ENCODE data around the gene MET. TPM values are rescaled to one million over a fixed set of nuclear protein-coding genes. Genes with fewer than 3 reads are reported as not detected.
"Not testable (repeated sequence)": the region's sequence is repeated elsewhere in the genome, so short reads cannot be mapped to it uniquely, and the experiment has no call there.

MET gene
- total and polyA plus RNA-seq, 2 donors = 1.4 to 12.0 TPM

DNA sequence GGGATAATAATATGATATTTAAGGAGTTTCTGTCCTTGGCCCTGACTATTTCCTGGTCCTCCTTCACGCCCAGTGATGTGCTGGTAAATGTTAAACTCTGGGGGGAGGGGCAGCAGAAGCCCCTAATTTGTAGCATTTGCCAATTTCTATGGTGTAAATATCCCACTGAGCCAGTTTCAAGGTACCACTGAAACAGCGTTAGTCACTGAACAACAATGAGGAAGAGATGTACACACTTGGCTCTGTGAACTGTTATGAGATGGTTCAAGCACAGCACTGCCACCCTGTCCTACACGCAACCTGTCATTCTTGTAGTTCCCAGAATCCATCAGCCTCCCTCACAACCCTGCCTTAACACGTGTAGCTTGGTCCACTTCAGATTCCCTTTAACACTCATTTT, 39.8 kb downstream of the MET start:
- H3K9me3 ChIP-seq (ENCODE audit: control insufficient read depth in 2 of 2, insufficient read depth in 1 of 2, low read length in 1 of 2) = no peaks in the 10 kb centered on the region
- H3K27ac ChIP-seq (ENCODE audit: low read depth in 1 of 2, low read length in 1 of 2) = no peak overlapping the region
- DNase-seq (ENCODE audit: low read depth in 6 of 9, low spot score in 9 of 9) = no peak
- 95% methylated on average over 4 of the region's 4 CpGs for WGBS
- H3K27me3 ChIP-seq (ENCODE audit: control insufficient read depth in 2 of 2, insufficient read depth in 1 of 2, low read length in 1 of 2) = no peaks in the 10 kb centered on the region
- H3K36me3 ChIP-seq (ENCODE audit: control insufficient read depth in 2 of 2, insufficient read depth in 2 of 2, low read length in 1 of 2) = no peaks in the 10 kb centered on the region
- H3K4me3 ChIP-seq (ENCODE audit: low read length in 2 of 2) = no peak overlapping the region
- no peaks in the 10 kb centered on the region for H3K4me1 ChIP-seq (ENCODE audit: control insufficient read depth in 2 of 2, insufficient read depth in 2 of 2, low read length in 2 of 2)

DNA sequence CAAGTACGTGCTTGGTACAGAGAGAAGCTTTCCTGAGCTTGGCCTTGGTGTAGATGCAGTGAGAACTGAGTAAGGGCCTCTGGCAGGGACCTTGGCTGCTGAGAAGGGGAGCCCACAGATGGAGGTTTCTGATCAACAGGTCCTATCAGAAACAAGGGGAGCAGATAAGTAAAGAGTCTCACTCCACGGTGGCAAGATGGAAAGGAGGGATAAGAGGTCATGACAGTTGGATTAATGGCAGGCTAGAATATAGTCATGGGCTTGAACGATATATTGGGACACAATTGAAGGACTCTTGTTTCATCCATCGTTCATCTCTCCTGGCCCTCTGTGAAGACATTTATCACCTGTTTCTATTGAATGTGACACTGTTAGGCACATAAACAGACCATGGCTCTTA, 41.5 kb downstream of the MET start:
- no peak overlapping the region for H3K4me3 ChIP-seq (ENCODE audit: low read length in 2 of 2)
- WGBS = 94% methylated on average over 4 of the region's 4 CpGs
- H3K9me3 ChIP-seq (ENCODE audit: control insufficient read depth in 2 of 2, insufficient read depth in 1 of 2, low read length in 1 of 2) = no peaks in the 10 kb centered on the region
- H3K27me3 ChIP-seq (ENCODE audit: control insufficient read depth in 2 of 2, insufficient read depth in 1 of 2, low read length in 1 of 2) = no peaks in the 10 kb centered on the region
- DNase-seq (ENCODE audit: low read depth in 6 of 9, low spot score in 9 of 9) = no peak
- H3K27ac ChIP-seq (ENCODE audit: low read depth in 1 of 2, low read length in 1 of 2) = no peak overlapping the region
- H3K4me1 ChIP-seq (ENCODE audit: control insufficient read depth in 2 of 2, insufficient read depth in 2 of 2, low read length in 2 of 2) = no peaks in the 10 kb centered on the region
- no peaks in the 10 kb centered on the region for H3K36me3 ChIP-seq (ENCODE audit: control insufficient read depth in 2 of 2, insufficient read depth in 2 of 2, low read length in 1 of 2)

GRCh38 chr7:116713918-116714317, 41.9 kb downstream of the MET start:
- no peaks in the 10 kb centered on the region for H3K27me3 ChIP-seq (ENCODE audit: control insufficient read depth in 2 of 2, insufficient read depth in 1 of 2, low read length in 1 of 2)
- no peak overlapping the region for H3K4me3 ChIP-seq (ENCODE audit: low read length in 2 of 2)
- H3K36me3 ChIP-seq (ENCODE audit: control insufficient read depth in 2 of 2, insufficient read depth in 2 of 2, low read length in 1 of 2) = no peaks in the 10 kb centered on the region
- no peak for DNase-seq (ENCODE audit: low read depth in 6 of 9, low spot score in 9 of 9)
- H3K4me1 ChIP-seq (ENCODE audit: control insufficient read depth in 2 of 2, insufficient read depth in 2 of 2, low read length in 2 of 2) = no peaks in the 10 kb centered on the region
- no peak overlapping the region for H3K27ac ChIP-seq (ENCODE audit: low read depth in 1 of 2, low read length in 1 of 2)
- H3K9me3 ChIP-seq (ENCODE audit: control insufficient read depth in 2 of 2, insufficient read depth in 1 of 2, low read length in 1 of 2) = no peaks in the 10 kb centered on the region

DNA sequence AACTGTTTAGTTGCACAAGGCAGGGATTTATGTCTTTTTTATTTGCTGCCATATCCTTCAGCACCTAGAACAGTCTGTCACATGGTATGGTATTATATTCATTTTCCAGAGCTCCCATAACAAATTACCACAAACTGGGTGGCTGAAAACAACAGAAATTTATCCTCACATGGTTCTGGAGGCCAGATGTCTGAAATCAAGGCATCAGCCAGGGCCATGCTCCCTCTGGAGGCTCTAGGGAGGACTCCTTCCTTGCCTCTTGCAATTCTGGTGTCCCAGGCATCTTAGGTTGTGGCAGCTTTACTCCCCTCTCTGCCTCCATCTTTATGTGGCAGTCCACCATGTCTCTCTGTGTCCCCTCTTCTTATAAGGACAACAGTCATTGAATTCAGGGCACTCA, 43.1 kb downstream of the MET start:
- Histone ChIP-seq H3K9me3 (ENCODE audit: control insufficient read depth in 2 of 2, insufficient read depth in 1 of 2, low read length in 1 of 2) (no peaks in the 10 kb centered on the region), H3K36me3 (ENCODE audit: control insufficient read depth in 2 of 2, insufficient read depth in 2 of 2, low read length in 1 of 2) (no peaks in the 10 kb centered on the region), H3K4me1 (ENCODE audit: control insufficient read depth in 2 of 2, insufficient read depth in 2 of 2, low read length in 2 of 2) (no peaks in the 10 kb centered on the region), H3K4me3 (ENCODE audit: low read length in 2 of 2) (no peak overlapping the region), H3K27me3 (ENCODE audit: control insufficient read depth in 2 of 2, insufficient read depth in 1 of 2, low read length in 1 of 2) (no peaks in the 10 kb centered on the region), H3K27ac (ENCODE audit: low read depth in 1 of 2, low read length in 1 of 2) (no peak overlapping the region)
- no peak for DNase-seq (ENCODE audit: low read depth in 6 of 9, low spot score in 9 of 9)

- no peak for DNase-seq (ENCODE audit: low read depth in 6 of 9, low spot score in 9 of 9)
- no peaks in the 10 kb centered on the region for H3K9me3 ChIP-seq (ENCODE audit: control insufficient read depth in 2 of 2, insufficient read depth in 1 of 2, low read length in 1 of 2)
- no peaks in the 10 kb centered on the region for H3K27me3 ChIP-seq (ENCODE audit: control insufficient read depth in 2 of 2, insufficient read depth in 1 of 2, low read length in 1 of 2)
- H3K36me3 ChIP-seq (ENCODE audit: control insufficient read depth in 2 of 2, insufficient read depth in 2 of 2, low read length in 1 of 2) = no peaks in the 10 kb centered on the region
- 72% methylated on average over 3 of the region's 3 CpGs for WGBS
- H3K4me3 ChIP-seq (ENCODE audit: low read length in 2 of 2) = no peak overlapping the region
- H3K27ac ChIP-seq (ENCODE audit: low read depth in 1 of 2, low read length in 1 of 2) = no peak overlapping the region
- no peaks in the 10 kb centered on the region for H3K4me1 ChIP-seq (ENCODE audit: control insufficient read depth in 2 of 2, insufficient read depth in 2 of 2, low read length in 2 of 2)
Measured at GRCh38 chr7:116717137-116717536, 45.1 kb downstream of the MET start.

DNA sequence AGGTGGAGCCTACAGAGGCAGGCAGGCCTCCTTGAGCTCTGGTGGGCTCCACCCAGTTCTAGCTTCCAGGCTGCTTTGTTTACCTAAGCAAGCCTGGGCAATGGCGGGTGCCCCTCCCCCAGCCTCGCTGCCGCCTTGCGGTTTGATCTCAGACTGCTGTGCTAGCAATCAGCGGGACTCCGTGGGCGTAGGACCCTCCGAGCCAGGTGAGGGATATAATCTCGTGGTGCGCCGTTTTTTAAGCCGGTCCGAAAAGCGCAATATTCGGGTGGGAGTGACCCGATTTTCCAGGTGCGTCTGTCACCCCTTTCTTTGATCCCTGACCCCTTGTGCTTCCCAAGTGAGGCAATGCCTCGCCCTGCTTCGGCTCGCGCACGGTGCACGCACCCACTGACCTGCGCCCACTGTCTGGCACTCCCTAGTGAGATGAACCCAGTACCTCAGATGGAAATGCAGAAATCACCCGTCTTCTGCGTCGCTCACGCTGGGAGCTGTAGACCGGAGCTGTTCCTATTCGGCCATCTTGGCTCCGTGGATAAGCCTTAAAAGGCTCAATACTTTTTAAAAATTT, 52.0 kb downstream of the MET start:
- H3K4me1 ChIP-seq (ENCODE audit: control insufficient read depth in 2 of 2, insufficient read depth in 2 of 2, low read length in 2 of 2); H3K27ac ChIP-seq (ENCODE audit: low read depth in 1 of 2, low read length in 1 of 2); DNase-seq (ENCODE audit: low read depth in 6 of 9, low spot score in 9 of 9); H3K27me3 ChIP-seq (ENCODE audit: control insufficient read depth in 2 of 2, insufficient read depth in 1 of 2, low read length in 1 of 2); H3K4me3 ChIP-seq (ENCODE audit: low read length in 2 of 2); H3K9me3 ChIP-seq (ENCODE audit: control insufficient read depth in 2 of 2, insufficient read depth in 1 of 2, low read length in 1 of 2); H3K36me3 ChIP-seq (ENCODE audit: control insufficient read depth in 2 of 2, insufficient read depth in 2 of 2, low read length in 1 of 2): not testable (repeated sequence)
- 96% methylated on average over 30 of the region's 31 CpGs for WGBS

- Histone ChIP-seq H3K27me3 (ENCODE audit: control insufficient read depth in 2 of 2, insufficient read depth in 1 of 2, low read length in 1 of 2) (no peaks in the 10 kb centered on the region), H3K4me3 (ENCODE audit: low read length in 2 of 2) (no peak overlapping the region), H3K36me3 (ENCODE audit: control insufficient read depth in 2 of 2, insufficient read depth in 2 of 2, low read length in 1 of 2) (no peaks in the 10 kb centered on the region), H3K27ac (ENCODE audit: low read depth in 1 of 2, low read length in 1 of 2) (no peak overlapping the region), H3K4me1 (ENCODE audit: control insufficient read depth in 2 of 2, insufficient read depth in 2 of 2, low read length in 2 of 2) (no peaks in the 10 kb centered on the region), H3K9me3 (ENCODE audit: control insufficient read depth in 2 of 2, insufficient read depth in 1 of 2, low read length in 1 of 2) (no peaks in the 10 kb centered on the region)
- 93% methylated on average over 5 of the region's 5 CpGs for WGBS
- no peak for DNase-seq (ENCODE audit: low read depth in 6 of 9, low spot score in 9 of 9)
Measured at GRCh38 chr7:116724560-116725231, 52.7 kb downstream of the MET start.

DNA sequence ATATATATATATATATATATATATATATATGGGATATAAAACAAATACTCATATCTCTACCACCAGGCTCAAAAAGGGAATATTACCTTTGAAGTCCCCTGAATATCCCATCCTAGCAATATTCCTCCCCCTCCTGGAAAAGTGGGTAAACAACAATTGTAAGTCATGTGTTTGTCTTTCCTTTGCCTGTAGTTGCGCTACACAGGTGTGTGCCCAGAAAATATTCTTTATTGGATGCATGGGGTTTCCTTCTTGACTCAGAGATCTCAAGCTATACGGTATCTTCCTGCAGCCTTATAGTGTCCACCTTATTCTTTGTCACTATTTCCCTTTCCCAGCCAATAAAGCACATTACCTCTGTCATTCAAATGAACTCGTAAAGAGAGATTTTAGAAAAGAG, 54.2 kb downstream of the MET start:
- no peak overlapping the region for H3K4me3 ChIP-seq (ENCODE audit: low read length in 2 of 2)
- no peaks in the 10 kb centered on the region for H3K27me3 ChIP-seq (ENCODE audit: control insufficient read depth in 2 of 2, insufficient read depth in 1 of 2, low read length in 1 of 2)
- H3K4me1 ChIP-seq (ENCODE audit: control insufficient read depth in 2 of 2, insufficient read depth in 2 of 2, low read length in 2 of 2) = no peaks in the 10 kb centered on the region
- no peaks in the 10 kb centered on the region for H3K9me3 ChIP-seq (ENCODE audit: control insufficient read depth in 2 of 2, insufficient read depth in 1 of 2, low read length in 1 of 2)
- 97% methylated on average over 3 of the region's 3 CpGs for WGBS
- no peak overlapping the region for H3K27ac ChIP-seq (ENCODE audit: low read depth in 1 of 2, low read length in 1 of 2)
- H3K36me3 ChIP-seq (ENCODE audit: control insufficient read depth in 2 of 2, insufficient read depth in 2 of 2, low read length in 1 of 2) = no peaks in the 10 kb centered on the region
- no peak for DNase-seq (ENCODE audit: low read depth in 6 of 9, low spot score in 9 of 9)

- no peak overlapping the region for H3K4me3 ChIP-seq (ENCODE audit: low read length in 2 of 2)
- no peaks in the 10 kb centered on the region for H3K4me1 ChIP-seq (ENCODE audit: control insufficient read depth in 2 of 2, insufficient read depth in 2 of 2, low read length in 2 of 2)
- H3K36me3 ChIP-seq (ENCODE audit: control insufficient read depth in 2 of 2, insufficient read depth in 2 of 2, low read length in 1 of 2) = no peaks in the 10 kb centered on the region
- no peak overlapping the region for H3K27ac ChIP-seq (ENCODE audit: low read depth in 1 of 2, low read length in 1 of 2)
- no peaks in the 10 kb centered on the region for H3K27me3 ChIP-seq (ENCODE audit: control insufficient read depth in 2 of 2, insufficient read depth in 1 of 2, low read length in 1 of 2)
- no peaks in the 10 kb centered on the region for H3K9me3 ChIP-seq (ENCODE audit: control insufficient read depth in 2 of 2, insufficient read depth in 1 of 2, low read length in 1 of 2)
- no peak for DNase-seq (ENCODE audit: low read depth in 6 of 9, low spot score in 9 of 9)
- 83% methylated on average over 4 of the region's 4 CpGs for WGBS
Measured at GRCh38 chr7:116726713-116727431, 54.9 kb downstream of the MET start.
